ENCODE results near the gene C1orf53. TPM values are rescaled to one million over a fixed set of nuclear protein-coding genes. Genes with fewer than 3 reads are reported as not detected.

Gene C1orf53
- total RNA-seq, 1 donor from 2014 or later = 0.89 TPM

Other genes with a start within 250 kb of the C1orf53 start
- 13.3 TPM for gene DENND1B, start 127.2 kb upstream of the C1orf53 start, total RNA-seq
- gene LHX9, start 14.7 kb downstream of the C1orf53 start, total RNA-seq = not detected